Smooth muscle cell (in vitro differentiated cells): ENCODE results near the gene SORBS1. TPM values are rescaled to one million over a fixed set of nuclear protein-coding genes. Genes with fewer than 3 reads are reported as not detected.
A peak's percentile ranks its signal among the peaks of the same experiment; 100 is the strongest.

Experiments used
- DNase-seq: peaks from one replicate; lab custom pipeline; 2025; ENCODE audit not compliant: unreplicated experiment; lab: John Stamatoyannopoulos, UW
- H2AFZ ChIP-seq: fragments of 200-600 bp; sonication (generic); 2 replicates; pipeline ENCODE4 v1.6.0; 2016; ENCODE audit warnings: antibody characterized with exemption, low read depth, mild to moderate bottlenecking
- H3F3A ChIP-seq: fragments of 200-600 bp; sonication (generic); 2 replicates; pipeline ENCODE4 v1.6.0; 2017; ENCODE audit warnings: antibody characterized with exemption, low read depth
- H3K27ac ChIP-seq: fragments of 200-600 bp; sonication (generic); 2 replicates; pipeline ENCODE4 v1.5.1; 2016; ENCODE audit warnings: low read depth, mild to moderate bottlenecking
- H3K27me3 ChIP-seq: fragments of 200-600 bp; sonication (generic); 2 replicates; pipeline ENCODE4 v1.6.1; 2016; ENCODE audit warnings: low read depth, mild to moderate bottlenecking
- H3K36me3 ChIP-seq: fragments of 200-600 bp; sonication (generic); 2 replicates; pipeline ENCODE4 v1.5.1; 2016; ENCODE audit warnings: low read depth
- H3K4me1 ChIP-seq: fragments of 200-600 bp; sonication (generic); 2 replicates; pipeline ENCODE4 v1.5.1; 2016; ENCODE audit warnings: low read depth
- H3K4me2 ChIP-seq: fragments of 200-600 bp; sonication (generic); 2 replicates; pipeline ENCODE4 v1.6.0; 2016; ENCODE audit warnings: mild to moderate bottlenecking
- H3K4me3 ChIP-seq: fragments of 200-600 bp; sonication (generic); 2 replicates; pipeline ENCODE4 v1.5.1; 2016; ENCODE audit warnings: mild to moderate bottlenecking
- H3K79me2 ChIP-seq: fragments of 200-600 bp; sonication (generic); 2 replicates; pipeline ENCODE4 v1.6.0; 2016; ENCODE audit warnings: low read depth, mild to moderate bottlenecking
- H3K9ac ChIP-seq: fragments of 200-600 bp; sonication (generic); 2 replicates; pipeline ENCODE4 v1.6.0; 2016; ENCODE audit warnings: low read depth
- H3K9me3 ChIP-seq: fragments of 200-600 bp; sonication (generic); replicated peaks from 2 replicates; pipeline ENCODE4 v1.5.1; 2016; ENCODE audit warnings: low read depth
- H4K20me1 ChIP-seq: fragments of 200-600 bp; sonication (generic); 2 replicates; pipeline ENCODE4 v1.6.0; 2016; ENCODE audit warnings: low read depth
- WGBS: methylation state at CpG from one replicate; pipeline ENCODE4 v1.1.7; 2016; ENCODE audit warnings: low lambda C conversion rate; 5-methylcytosine and 5-hydroxymethylcytosine counted together
- polyA plus RNA-seq: library from polyadenylated mRNA; unstranded; fragments of >200 nt; fragmentation: Nextera tagmentation; extraction: Ambion mirVana; gene quantifications from 2 replicates; pipeline ENCODE4 v1.2.1, GENCODE V29; 2016
- total RNA-seq: library from RNA; depleted of rRNA; stranded (reverse); fragments of >200 nt; gene quantifications from 2 replicates; pipeline ENCODE4 v1.2.3, GENCODE V29; 2014
- TF ChIP-seq, protein P1 (sequence below): fragments of 200-600 bp; sonication (generic); IDR thresholded peaks from 2 replicates; pipeline ENCODE4 v1.5.1; 2017; ENCODE audit warnings: borderline replicate concordance, mild to moderate bottlenecking, antibody characterized with exemption; ENCODE audit not compliant: insufficient read depth, poor library complexity, severe bottlenecking

The SORBS1 gene
- total and polyA plus RNA-seq, 2 experiments from 2014 or later = 14.6 to 21.0 TPM

DNA sequence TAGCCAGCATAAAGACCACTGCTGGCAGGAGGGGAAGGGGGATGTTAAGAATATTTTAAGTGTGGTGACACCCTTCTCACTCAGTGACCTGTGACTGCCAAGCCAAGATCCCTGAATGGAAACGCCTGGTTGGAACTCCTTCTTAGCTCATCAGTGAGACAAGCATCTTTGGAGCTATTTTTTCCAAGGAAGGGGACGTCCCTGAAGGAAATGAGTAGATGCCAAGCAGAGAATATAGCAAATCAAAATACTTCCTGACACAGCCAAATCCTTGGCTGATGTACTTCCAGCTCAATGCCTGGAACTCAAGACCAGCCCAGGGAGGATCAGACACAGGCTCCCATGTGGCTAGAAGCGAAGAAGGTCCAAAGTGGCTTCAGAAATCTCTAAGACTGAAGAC is 82.2 kb downstream of the SORBS1 start:
- no peak for DNase-seq
- Histone ChIP-seq H3K9ac (no peak overlapping the region), H3K4me3 (no peak overlapping the region), H3K9me3 (no peaks in the 10 kb centered on the region), H3K36me3 (no peaks in the 10 kb centered on the region), H3K27me3 (no peaks in the 10 kb centered on the region), H3K27ac (peak overlapping the region; percentile 42), H3F3A (peaks cover 7% of the 10 kb centered on the region), H3K79me2 (no peaks in the 10 kb centered on the region), H3K4me2 (no peak overlapping the region), H2AFZ (no peak overlapping the region), H4K20me1 (no peaks in the 10 kb centered on the region), H3K4me1 (peaks cover 30% of the 10 kb centered on the region)
- WGBS = 86% methylated on average over 3 of the region's 3 CpGs
- TF ChIP-seq, protein P1, sequence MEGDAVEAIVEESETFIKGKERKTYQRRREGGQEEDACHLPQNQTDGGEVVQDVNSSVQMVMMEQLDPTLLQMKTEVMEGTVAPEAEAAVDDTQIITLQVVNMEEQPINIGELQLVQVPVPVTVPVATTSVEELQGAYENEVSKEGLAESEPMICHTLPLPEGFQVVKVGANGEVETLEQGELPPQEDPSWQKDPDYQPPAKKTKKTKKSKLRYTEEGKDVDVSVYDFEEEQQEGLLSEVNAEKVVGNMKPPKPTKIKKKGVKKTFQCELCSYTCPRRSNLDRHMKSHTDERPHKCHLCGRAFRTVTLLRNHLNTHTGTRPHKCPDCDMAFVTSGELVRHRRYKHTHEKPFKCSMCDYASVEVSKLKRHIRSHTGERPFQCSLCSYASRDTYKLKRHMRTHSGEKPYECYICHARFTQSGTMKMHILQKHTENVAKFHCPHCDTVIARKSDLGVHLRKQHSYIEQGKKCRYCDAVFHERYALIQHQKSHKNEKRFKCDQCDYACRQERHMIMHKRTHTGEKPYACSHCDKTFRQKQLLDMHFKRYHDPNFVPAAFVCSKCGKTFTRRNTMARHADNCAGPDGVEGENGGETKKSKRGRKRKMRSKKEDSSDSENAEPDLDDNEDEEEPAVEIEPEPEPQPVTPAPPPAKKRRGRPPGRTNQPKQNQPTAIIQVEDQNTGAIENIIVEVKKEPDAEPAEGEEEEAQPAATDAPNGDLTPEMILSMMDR = no peak

GRCh38 chr10:95478185-95478584 is 83.0 kb downstream of the SORBS1 start:
- TF ChIP-seq, protein P1 = no peak
- no peaks in the 10 kb centered on the region for H3K27me3 ChIP-seq
- H4K20me1 ChIP-seq = no peaks in the 10 kb centered on the region
- H3K79me2 ChIP-seq = no peaks in the 10 kb centered on the region
- peaks cover 34% of the 10 kb centered on the region for H3K4me1 ChIP-seq
- DNase-seq = no peak
- H3K27ac ChIP-seq = peak overlapping the region; percentile 60
- H3K9me3 ChIP-seq = no peaks in the 10 kb centered on the region
- no peak overlapping the region for H3K4me3 ChIP-seq
- peaks cover 10% of the 10 kb centered on the region for H3F3A ChIP-seq
- H3K9ac ChIP-seq = no peak overlapping the region
- no peak overlapping the region for H2AFZ ChIP-seq
- no peak overlapping the region for H3K4me2 ChIP-seq
- no peaks in the 10 kb centered on the region for H3K36me3 ChIP-seq
- 100% methylated on average over 1 of the region's 1 CpG for WGBS

- Histone ChIP-seq H3K9me3 (no peaks in the 10 kb centered on the region), H3K79me2 (peaks cover 2% of the 10 kb centered on the region), H3K4me3 (no peak overlapping the region), H3K36me3 (no peaks in the 10 kb centered on the region), H2AFZ (no peak overlapping the region), H3K4me1 (peaks cover 30% of the 10 kb centered on the region), H4K20me1 (no peaks in the 10 kb centered on the region), H3K9ac (no peak overlapping the region), H3K4me2 (peak overlapping the region; percentile 9), H3K27ac (peak overlapping the region; percentile 60), H3K27me3 (no peaks in the 10 kb centered on the region), H3F3A (peaks cover 10% of the 10 kb centered on the region)
- 82% methylated on average over 2 of the region's 2 CpGs for WGBS
- TF ChIP-seq, protein P1 = no peak
- DNase-seq = no peak
Observed at GRCh38 chr10:95477175-95477520, 84.0 kb downstream of the SORBS1 start.

GRCh38 chr10:95476469-95477174 is 84.5 kb downstream of the SORBS1 start:
- Histone ChIP-seq H3F3A (peaks cover 7% of the 10 kb centered on the region), H3K4me2 (no peak overlapping the region), H3K27me3 (no peaks in the 10 kb centered on the region), H3K79me2 (peaks cover 4% of the 10 kb centered on the region), H3K9me3 (no peaks in the 10 kb centered on the region), H2AFZ (no peak overlapping the region), H4K20me1 (no peaks in the 10 kb centered on the region), H3K4me3 (no peak overlapping the region), H3K4me1 (peaks cover 27% of the 10 kb centered on the region), H3K36me3 (no peaks in the 10 kb centered on the region), H3K9ac (no peak overlapping the region), H3K27ac (peak overlapping the region; percentile 60)
- no peak for DNase-seq
- 74% methylated on average over 5 of the region's 5 CpGs for WGBS
- TF ChIP-seq, protein P1 = no peak
